ENCODE results near the gene MACIR.

GRCh38 chr5:103305809-103306208 lies 47.2 kb downstream of the MACIR start:
- no peak for TF ChIP-seq CBX5 (IDR thresholded peaks at IDR 0.05; ENCODE audit: low read depth)
- no peak for TF ChIP-seq POLR2A (IDR thresholded peaks at IDR 0.05; ENCODE audit: low read depth, low read length)
- TF ChIP-seq JUND (IDR thresholded peaks at IDR 0.05; ENCODE audit: low read depth, low read length) = no peak
- no peak for TF ChIP-seq CBX3 (IDR thresholded peaks at IDR 0.05; ENCODE audit: borderline replicate concordance, low read depth)
- TF ChIP-seq MTA3 (IDR thresholded peaks at IDR 0.05; ENCODE audit: borderline replicate concordance, low read length) = no peak
- no peak for TF ChIP-seq POLR2AphosphoS5 (IDR thresholded peaks at IDR 0.05; ENCODE audit: low read length)
- no peak for TF ChIP-seq CEBPZ (IDR thresholded peaks at IDR 0.05; ENCODE audit: low read depth, low read length)
- TF ChIP-seq EP300 (IDR thresholded peaks at IDR 0.05; ENCODE audit: borderline replicate concordance in 1 of 2, control insufficient read depth in 1 of 2, low read depth in 2 of 2, low read length in 2 of 2) = no peak
- no peak for TF ChIP-seq CTCF (IDR thresholded peaks at IDR 0.05 in 2 of 3, conservative IDR thresholded peaks at IDR 0.05 in 1 of 3; ENCODE audit: control insufficient read depth in 2 of 3, extremely low read depth in 1 of 3, insufficient read depth in 1 of 3, low read depth in 3 of 3, low read length in 3 of 3)
- TF ChIP-seq CHD2 (IDR thresholded peaks at IDR 0.05; ENCODE audit: borderline replicate concordance, low read depth, low read length) = no peak
- no peak for TF ChIP-seq E2F4 (IDR thresholded peaks at IDR 0.05; ENCODE audit: low read depth, low read length)
- no peak for TF ChIP-seq NBN (IDR thresholded peaks at IDR 0.05)
